Measurements from ENCODE around the gene KLK6.
"Not testable (repeated sequence)": the region's sequence is repeated elsewhere in the genome, so short reads cannot be mapped to it uniquely, and the experiment has no call there.

The KLK6 gene

GRCh38 chr19:50984416-50984815 is 15.0 kb upstream of the KLK6 start:
- not testable (repeated sequence) for DNase-seq

GRCh38 chr19:50983625-50984292 is 14.4 kb upstream of the KLK6 start, which contains the start of gene KLK7:
Gene KLK7, minus strand, starts transcription at chr19:50983917. Its CDS starts 1,518 bp downstream, at chr19:50982399.
- DNase-seq: no peak

- DNase-seq: no peak
Measured at GRCh38 chr19:50982186-50982585, 12.8 kb upstream of the KLK6 start.

- DNase-seq: no peak
Measured at GRCh38 chr19:50981587-50982146, 12.3 kb upstream of the KLK6 start.

- no peak for DNase-seq
Measured at GRCh38 chr19:50980208-50980607, 10.8 kb upstream of the KLK6 start.

GRCh38 chr19:50979758-50980157 is 10.4 kb upstream of the KLK6 start:
- DNase-seq: no peak

GRCh38 chr19:50978772-50979390 is 9.5 kb upstream of the KLK6 start:
- no peak for DNase-seq

- DNase-seq: no peak
Measured at GRCh38 chr19:50977626-50978025, 8.2 kb upstream of the KLK6 start.

- no peak for DNase-seq
Measured at GRCh38 chr19:50975766-50976165, 6.4 kb upstream of the KLK6 start.

- no peak for DNase-seq
Measured at GRCh38 chr19:50974702-50975556, 5.5 kb upstream of the KLK6 start.

- DNase-seq: no peak
Measured at GRCh38 chr19:50972795-50973376, 3.5 kb upstream of the KLK6 start.

GRCh38 chr19:50969810-50970209 is 419 bp upstream of the KLK6 start:
- DNase-seq: not testable (repeated sequence)

GRCh38 chr19:50968716-50969412 is 527 bp downstream of the KLK6 start:
- DNase-seq: no peak

- DNase-seq: no peak
Measured at GRCh38 chr19:50967929-50968715, 1.3 kb downstream of the KLK6 start.

GRCh38 chr19:50964266-50964665 is 5.1 kb downstream of the KLK6 start:
- DNase-seq: no peak

GRCh38 chr19:50963381-50963780 is 6.0 kb downstream of the KLK6 start:
- no peak for DNase-seq

- DNase-seq: no peak
Measured at GRCh38 chr19:50962245-50962644, 7.1 kb downstream of the KLK6 start.

- no peak for DNase-seq
Measured at GRCh38 chr19:50959731-50960500, 9.5 kb downstream of the KLK6 start.

GRCh38 chr19:50957587-50957986 is 11.8 kb downstream of the KLK6 start:
- no peak for DNase-seq

- DNase-seq: no peak
Measured at GRCh38 chr19:50952910-50953309, 16.5 kb downstream of the KLK6 start, which contains the start of gene KLK5. Gene KLK5, minus strand, starts transcription at chr19:50953038. Its CDS starts 381 bp downstream, at chr19:50952657.

- no peak for DNase-seq
Measured at GRCh38 chr19:50949861-50950260, 19.5 kb downstream of the KLK6 start.
